Muscle layer of colon (tissue), 2 donors: Measurements from ENCODE around the gene PRR5L.

Experiments used
- H3K27ac ChIP-seq: one replicate; pipeline ENCODE4 v1.7.0; 2013; ENCODE audit warnings: low read depth, mild to moderate bottlenecking, low read length, moderate library complexity
- H3K27me3 ChIP-seq, 2 donors: one replicate each; pipeline ENCODE4 v1.7.0; 2013; ENCODE audit warnings: low read length in 2 of 2, mild to moderate bottlenecking in 2 of 2; ENCODE audit not compliant: insufficient read depth in 2 of 2, control insufficient read depth in 1 of 2
- H3K36me3 ChIP-seq: one replicate; pipeline ENCODE4 v1.7.0; 2013; ENCODE audit warnings: mild to moderate bottlenecking, low read length; ENCODE audit not compliant: insufficient read depth
- H3K4me1 ChIP-seq: one replicate; pipeline ENCODE4 v1.7.0; 2013; ENCODE audit warnings: mild to moderate bottlenecking, low read length; ENCODE audit not compliant: insufficient read depth
- H3K4me3 ChIP-seq, 2 donors: one replicate each; pipeline ENCODE4 v1.7.0; 2013; ENCODE audit warnings: low read length in 2 of 2, low read depth in 1 of 2, mild to moderate bottlenecking in 1 of 2, moderate library complexity in 1 of 2
- H3K9ac ChIP-seq: one replicate; pipeline ENCODE4 v1.7.0; 2013; ENCODE audit warnings: low read length
- H3K9me3 ChIP-seq: one replicate; pipeline ENCODE4 v1.7.0; 2013; ENCODE audit warnings: mild to moderate bottlenecking, low read length
- donor health status: abdominal sarcoma.
- donor health status: Adenocarcinoma of cecum.

Gene PRR5L

DNA sequence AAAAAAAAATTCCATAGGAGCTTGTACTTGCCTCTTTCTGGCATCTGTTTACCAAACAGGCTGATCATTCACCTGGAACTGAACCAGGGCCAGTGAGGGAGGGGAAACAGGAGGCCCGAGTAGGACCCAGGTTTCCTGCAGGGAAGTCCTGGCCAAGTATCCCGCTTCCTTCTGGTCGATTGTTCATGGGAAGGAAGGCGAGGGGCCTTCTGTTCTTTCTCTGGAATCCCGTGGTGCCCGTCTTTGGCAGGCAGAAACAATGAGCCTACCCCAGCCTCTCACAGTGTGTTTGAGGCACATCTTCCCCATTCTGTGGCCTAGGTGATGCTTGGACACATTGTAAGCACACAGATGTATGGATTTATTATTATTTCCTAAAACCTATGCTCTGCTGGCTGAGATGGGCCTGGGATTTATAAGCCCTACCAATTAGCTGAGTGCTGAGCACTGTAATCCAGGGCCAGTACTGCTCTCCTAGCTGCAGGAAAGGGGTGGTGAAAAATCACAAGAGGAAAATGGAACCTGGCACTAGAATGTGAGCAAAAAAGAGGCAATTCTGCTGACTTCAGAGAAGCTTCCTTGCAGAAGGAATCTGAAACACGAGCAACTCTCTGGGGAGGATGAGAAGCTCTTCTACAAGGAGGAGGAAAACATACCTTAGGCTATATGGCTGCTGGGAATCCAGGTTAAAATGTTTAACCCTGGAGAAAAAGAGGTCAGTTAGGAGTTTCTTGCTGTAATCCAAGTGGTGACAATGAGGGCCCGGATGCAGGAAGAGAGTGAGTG is 53.5 kb downstream of the PRR5L start:
- H3K27me3 ChIP-seq: no peaks in the 10 kb centered on the region

DNA sequence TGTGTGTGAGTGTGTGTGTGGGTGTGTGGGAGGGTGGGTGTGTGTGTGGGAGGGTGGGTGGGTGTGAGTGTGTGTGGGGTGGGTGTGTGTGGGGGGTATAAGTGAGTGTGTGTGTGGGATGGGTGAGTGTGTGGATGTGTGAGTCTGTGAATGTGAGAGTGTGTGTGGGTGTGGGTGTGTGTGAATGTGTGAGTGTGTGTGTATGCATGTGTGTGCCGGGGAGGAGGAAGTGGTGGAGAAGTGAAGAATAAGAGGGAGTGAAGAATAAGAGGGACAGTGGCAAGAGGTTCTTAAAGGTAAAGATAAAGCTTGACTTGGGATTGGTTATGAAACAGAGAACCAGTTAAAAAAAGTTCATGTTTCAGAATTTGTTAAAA is 54.0 kb downstream of the PRR5L start:
- no peak overlapping the region for H3K9ac ChIP-seq
- H3K27me3 ChIP-seq: no peaks in the 10 kb centered on the region
- H3K4me1 ChIP-seq: no peaks in the 10 kb centered on the region
- H3K9me3 ChIP-seq: no peaks in the 10 kb centered on the region
- H3K4me3 ChIP-seq: no peak overlapping the region
- H3K27ac ChIP-seq: no peak overlapping the region
- no peaks in the 10 kb centered on the region for H3K36me3 ChIP-seq

More for the DNA sequence above, 53.5 kb downstream of the PRR5L start:
- H3K4me1 ChIP-seq: no peaks in the 10 kb centered on the region
- no peak overlapping the region for H3K4me3 ChIP-seq
- no peaks in the 10 kb centered on the region for H3K36me3 ChIP-seq
- no peak overlapping the region for H3K27ac ChIP-seq
- H3K9me3 ChIP-seq: no peaks in the 10 kb centered on the region
- H3K9ac ChIP-seq: no peak overlapping the region

DNA sequence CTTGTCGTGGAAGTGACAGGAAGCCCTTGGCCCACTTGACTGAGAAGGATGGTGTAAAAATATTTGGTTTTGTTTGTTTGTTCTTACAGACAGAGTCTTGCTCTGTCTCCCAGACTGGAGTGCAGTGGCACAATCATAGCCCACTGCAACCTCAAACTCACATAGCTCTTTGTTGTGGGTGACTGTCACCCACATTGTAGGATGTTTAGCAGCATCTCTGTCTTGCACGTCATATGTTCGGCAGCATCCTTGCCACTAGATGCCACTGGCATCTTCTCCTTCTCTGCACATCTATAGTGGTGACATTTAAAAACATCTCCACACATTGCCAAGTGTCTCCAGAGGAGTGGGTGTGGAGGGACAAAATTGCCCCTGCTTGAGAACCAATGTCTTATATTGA is 56.8 kb downstream of the PRR5L start:
- no peaks in the 10 kb centered on the region for H3K27me3 ChIP-seq
- H3K27ac ChIP-seq: no peak overlapping the region
- H3K4me1 ChIP-seq: no peaks in the 10 kb centered on the region
- no peaks in the 10 kb centered on the region for H3K9me3 ChIP-seq
- no peaks in the 10 kb centered on the region for H3K36me3 ChIP-seq
- no peak overlapping the region for H3K9ac ChIP-seq
- H3K4me3 ChIP-seq: no peak overlapping the region

DNA sequence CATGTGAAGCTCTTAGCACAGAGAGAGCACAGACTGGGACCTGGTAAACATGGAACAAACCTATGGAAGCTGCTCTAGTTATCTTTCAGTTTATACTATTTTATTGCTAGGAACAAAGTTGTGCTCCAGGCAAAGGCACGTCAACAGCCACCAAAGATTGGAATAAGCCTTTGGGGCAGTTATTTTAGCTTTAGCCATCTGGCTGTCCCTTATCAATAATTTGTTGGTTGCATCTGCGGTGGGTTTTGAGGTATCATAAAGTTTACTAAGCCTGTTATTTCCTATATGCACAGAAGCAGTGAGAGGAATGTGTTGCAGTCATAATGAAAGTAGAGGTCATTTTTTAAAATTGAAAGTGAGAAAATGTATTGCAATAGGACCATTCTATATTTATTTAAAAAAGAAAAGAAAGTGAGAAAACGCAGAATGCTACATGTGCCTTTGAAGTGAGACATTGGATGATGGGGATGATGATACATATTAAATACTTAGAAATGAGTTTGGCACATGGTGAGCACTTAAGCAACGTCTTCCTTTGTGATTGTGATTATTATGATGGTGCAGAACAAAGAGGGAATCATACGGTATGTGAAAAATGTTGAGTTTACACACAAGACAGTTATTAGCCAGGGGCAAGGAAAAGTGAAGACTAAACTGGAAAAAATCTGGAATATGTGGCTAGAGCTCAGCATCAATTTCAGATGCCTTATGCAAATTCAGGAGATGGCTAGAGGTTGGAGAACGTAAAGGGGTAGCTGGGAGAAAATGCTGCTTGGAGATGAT is 58.3 kb downstream of the PRR5L start:
- Histone ChIP-seq H3K9me3 (no peaks in the 10 kb centered on the region), H3K36me3 (no peaks in the 10 kb centered on the region), H3K4me3 (no peak overlapping the region), H3K4me1 (no peaks in the 10 kb centered on the region), H3K27ac (no peak overlapping the region), H3K27me3 (no peaks in the 10 kb centered on the region), H3K9ac (no peak overlapping the region)

DNA sequence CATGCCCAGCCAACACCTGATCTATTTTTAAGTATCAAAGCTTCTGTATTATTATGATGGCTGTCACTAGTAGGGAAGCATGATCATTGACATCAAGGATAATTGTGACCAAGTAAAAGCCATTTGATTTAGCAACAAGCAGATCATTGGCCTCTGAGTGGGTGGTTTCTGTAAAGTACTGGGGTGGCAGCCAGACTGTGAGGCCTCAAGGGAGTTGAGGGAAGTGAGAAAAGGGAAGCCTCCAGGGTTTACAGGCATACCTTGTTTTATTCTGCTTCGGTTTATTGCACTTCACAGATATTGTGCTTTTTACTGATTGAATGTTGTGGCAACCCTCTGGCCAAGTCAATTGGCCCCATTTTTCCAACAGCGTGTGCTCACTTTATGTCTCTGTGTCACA is 60.1 kb downstream of the PRR5L start:
- no peaks in the 10 kb centered on the region for H3K36me3 ChIP-seq
- no peak overlapping the region for H3K4me3 ChIP-seq
- H3K4me1 ChIP-seq: no peaks in the 10 kb centered on the region
- H3K9me3 ChIP-seq: no peaks in the 10 kb centered on the region
- H3K27me3 ChIP-seq: no peaks in the 10 kb centered on the region
- no peak overlapping the region for H3K9ac ChIP-seq
- H3K27ac ChIP-seq: no peak overlapping the region

DNA sequence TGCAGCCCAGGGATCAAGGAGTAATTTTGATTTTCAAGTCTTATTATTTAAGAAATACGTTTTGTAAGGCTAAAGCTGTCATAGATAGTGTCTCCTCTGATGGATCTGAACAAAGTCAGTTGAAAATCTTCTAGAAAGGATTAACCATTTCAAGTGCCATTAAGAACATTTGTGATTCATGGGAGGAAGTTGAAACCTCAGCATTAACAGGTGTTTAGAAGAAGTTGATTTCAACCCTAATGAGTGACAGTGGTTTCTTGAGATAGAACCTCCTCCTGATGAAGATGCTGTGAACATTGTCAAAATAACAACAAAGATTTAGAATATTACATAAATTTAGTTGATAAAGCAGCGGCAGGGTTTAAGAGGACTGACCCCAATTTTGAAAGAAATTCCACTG is 61.7 kb downstream of the PRR5L start:
- Histone ChIP-seq H3K4me1 (no peaks in the 10 kb centered on the region), H3K27ac (no peak overlapping the region), H3K27me3 (no peaks in the 10 kb centered on the region), H3K36me3 (no peaks in the 10 kb centered on the region), H3K4me3 (no peak overlapping the region), H3K9ac (no peak overlapping the region), H3K9me3 (no peaks in the 10 kb centered on the region)

DNA sequence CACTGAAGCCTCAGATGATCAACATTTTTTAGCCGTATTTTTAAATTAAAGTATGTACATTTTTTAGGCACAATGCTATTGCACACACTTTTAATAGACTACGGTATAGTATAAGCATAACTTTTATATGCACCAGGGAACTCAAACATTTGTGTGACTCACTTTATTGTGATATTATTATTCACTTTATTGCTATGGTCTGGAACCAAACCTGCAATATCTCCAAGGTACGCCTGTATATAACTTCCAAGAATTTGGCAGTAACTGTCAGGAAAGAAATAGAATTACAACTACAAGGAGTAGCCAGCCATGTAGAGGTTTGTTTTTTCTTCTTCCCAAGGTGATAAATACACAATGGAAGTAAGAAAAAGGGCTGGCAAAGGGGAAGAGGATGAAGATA is 62.3 kb downstream of the PRR5L start:
- H3K27ac ChIP-seq: no peak overlapping the region
- H3K9ac ChIP-seq: no peak overlapping the region
- no peaks in the 10 kb centered on the region for H3K9me3 ChIP-seq
- no peaks in the 10 kb centered on the region for H3K36me3 ChIP-seq
- H3K27me3 ChIP-seq: no peaks in the 10 kb centered on the region
- no peak overlapping the region for H3K4me3 ChIP-seq
- no peaks in the 10 kb centered on the region for H3K4me1 ChIP-seq

DNA sequence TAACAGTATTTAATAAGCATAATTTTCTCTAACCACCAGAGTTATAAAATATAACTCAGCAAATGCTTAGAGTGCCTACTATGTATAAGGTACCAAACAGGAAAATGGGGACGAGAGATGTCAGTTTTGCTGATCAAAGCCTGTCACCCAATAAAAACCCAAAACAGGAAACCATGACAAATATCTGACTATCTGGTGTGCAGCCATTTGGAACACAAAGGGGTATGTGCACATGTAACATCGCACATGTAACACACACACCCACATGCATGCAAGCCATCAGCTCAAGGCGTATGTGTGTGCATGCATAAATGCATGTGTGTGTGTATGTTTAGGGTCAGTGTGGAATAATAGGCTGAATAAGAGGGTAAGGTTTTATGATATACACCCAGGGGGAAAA is 64.2 kb downstream of the PRR5L start:
- no peak overlapping the region for H3K27ac ChIP-seq
- H3K9me3 ChIP-seq: no peaks in the 10 kb centered on the region
- no peaks in the 10 kb centered on the region for H3K4me1 ChIP-seq
- H3K4me3 ChIP-seq: no peak overlapping the region
- H3K9ac ChIP-seq: no peak overlapping the region
- no peaks in the 10 kb centered on the region for H3K27me3 ChIP-seq
- no peaks in the 10 kb centered on the region for H3K36me3 ChIP-seq

DNA sequence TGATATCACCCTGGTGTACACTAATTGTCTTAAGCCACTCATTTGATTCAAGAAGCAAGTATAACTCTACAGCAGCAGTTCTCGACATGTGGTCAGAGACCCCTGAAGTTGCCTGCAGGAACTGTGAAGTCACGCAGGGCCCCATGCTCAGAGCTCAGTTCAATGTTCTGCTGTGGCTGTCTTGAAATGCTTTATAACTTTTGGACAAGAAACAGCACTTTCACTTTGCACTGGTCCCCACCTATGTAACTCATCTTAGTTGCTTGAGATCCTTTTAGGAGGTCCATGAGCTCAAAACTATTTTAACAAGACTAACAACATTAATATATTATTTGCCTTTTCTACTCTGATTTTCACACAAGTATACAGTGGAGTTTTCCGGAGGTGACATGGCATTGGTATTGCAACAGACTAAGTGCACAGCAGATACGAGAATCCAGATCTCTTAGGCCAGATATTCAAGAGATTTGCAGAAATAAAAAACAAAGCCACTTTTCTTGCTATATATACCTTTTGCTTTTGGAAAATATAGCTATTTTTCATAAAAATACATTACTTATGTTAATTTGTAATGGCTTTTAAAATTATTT is 64.8 kb downstream of the PRR5L start:
- Histone ChIP-seq H3K4me3 (no peak overlapping the region), H3K4me1 (no peaks in the 10 kb centered on the region), H3K27me3 (no peaks in the 10 kb centered on the region), H3K9ac (no peak overlapping the region), H3K36me3 (no peaks in the 10 kb centered on the region), H3K9me3 (no peaks in the 10 kb centered on the region), H3K27ac (no peak overlapping the region)

DNA sequence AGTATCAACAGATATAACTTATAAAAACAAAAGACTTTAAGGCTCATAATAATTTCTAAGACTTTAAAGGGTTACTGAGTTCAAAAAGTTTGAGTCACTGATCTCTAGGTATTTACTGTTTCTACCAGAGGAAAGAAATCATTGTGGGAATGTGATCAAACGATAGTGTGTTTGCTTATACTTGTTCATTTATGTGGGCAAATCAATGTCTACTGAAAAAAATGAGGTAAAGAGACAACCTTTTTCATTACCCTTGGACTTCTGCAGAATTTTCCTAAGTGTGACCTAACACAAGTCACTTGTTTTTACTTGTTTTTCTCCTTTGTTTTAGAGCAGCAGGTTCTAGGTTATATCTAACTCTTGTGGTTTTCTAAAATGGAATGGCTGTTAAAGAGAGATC is 65.4 kb downstream of the PRR5L start:
- no peak overlapping the region for H3K27ac ChIP-seq
- no peaks in the 10 kb centered on the region for H3K4me1 ChIP-seq
- no peak overlapping the region for H3K4me3 ChIP-seq
- no peak overlapping the region for H3K9ac ChIP-seq
- H3K9me3 ChIP-seq: no peaks in the 10 kb centered on the region
- no peaks in the 10 kb centered on the region for H3K27me3 ChIP-seq
- no peaks in the 10 kb centered on the region for H3K36me3 ChIP-seq

DNA sequence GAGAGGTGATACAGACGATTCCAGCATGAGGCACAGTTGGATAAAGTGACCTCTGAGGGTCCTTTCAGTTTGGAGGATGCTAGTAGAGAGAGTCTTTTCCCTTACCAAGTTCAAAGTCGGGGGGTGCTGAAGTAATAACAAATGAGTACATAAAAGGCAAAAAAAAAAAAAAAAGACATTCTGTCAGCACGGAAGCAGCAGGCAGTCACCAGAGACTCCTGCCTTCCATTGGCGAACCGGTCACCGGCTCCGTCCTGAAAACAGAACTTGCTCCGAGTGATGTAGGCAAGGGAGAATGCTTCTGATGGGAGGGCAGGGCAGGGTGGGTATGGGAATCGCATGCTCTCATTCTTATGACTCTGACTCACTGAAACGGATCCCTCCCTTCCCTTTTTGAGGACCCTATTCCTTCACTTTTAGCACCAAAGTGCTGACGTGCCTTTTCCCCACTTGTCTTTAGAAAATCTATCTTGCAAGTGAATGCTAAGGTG is 65.9 kb downstream of the PRR5L start:
- Histone ChIP-seq H3K36me3 (no peaks in the 10 kb centered on the region), H3K4me3 (no peak overlapping the region), H3K4me1 (no peaks in the 10 kb centered on the region), H3K9me3 (no peaks in the 10 kb centered on the region), H3K27ac (no peak overlapping the region), H3K9ac (no peak overlapping the region), H3K27me3 (no peaks in the 10 kb centered on the region)
